Measurements from ENCODE around the gene SLC30A9.

SLC30A9 gene

DNA sequence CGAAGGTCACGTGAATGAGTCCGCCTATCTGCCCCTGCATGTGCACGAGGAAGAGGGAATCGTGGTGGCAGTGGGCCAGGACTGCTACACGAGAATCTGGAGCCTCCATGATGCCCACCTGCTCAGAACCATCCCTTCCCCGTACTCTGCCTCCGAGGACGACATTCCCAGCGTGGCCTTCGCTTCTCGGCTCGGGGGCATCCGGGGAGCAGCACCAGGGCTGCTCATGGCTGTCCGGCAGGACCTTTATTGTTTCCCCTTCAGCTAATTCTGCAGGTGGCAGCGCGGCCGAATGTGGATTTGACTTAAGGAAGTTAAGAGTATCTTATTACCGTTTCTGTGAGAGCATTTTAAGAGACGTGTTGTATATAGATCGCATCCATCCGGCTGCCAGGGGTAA is 7.6 kb upstream of the SLC30A9 start:
- no peak for DNase-seq (ENCODE audit: low read depth)
- TF ChIP-seq, protein P1, sequence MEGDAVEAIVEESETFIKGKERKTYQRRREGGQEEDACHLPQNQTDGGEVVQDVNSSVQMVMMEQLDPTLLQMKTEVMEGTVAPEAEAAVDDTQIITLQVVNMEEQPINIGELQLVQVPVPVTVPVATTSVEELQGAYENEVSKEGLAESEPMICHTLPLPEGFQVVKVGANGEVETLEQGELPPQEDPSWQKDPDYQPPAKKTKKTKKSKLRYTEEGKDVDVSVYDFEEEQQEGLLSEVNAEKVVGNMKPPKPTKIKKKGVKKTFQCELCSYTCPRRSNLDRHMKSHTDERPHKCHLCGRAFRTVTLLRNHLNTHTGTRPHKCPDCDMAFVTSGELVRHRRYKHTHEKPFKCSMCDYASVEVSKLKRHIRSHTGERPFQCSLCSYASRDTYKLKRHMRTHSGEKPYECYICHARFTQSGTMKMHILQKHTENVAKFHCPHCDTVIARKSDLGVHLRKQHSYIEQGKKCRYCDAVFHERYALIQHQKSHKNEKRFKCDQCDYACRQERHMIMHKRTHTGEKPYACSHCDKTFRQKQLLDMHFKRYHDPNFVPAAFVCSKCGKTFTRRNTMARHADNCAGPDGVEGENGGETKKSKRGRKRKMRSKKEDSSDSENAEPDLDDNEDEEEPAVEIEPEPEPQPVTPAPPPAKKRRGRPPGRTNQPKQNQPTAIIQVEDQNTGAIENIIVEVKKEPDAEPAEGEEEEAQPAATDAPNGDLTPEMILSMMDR (IDR thresholded peaks at IDR 0.05; ENCODE audit: insufficient read depth, low read depth, low read length, missing control alignments): no peak
- no peak overlapping the region for H3K4me3 ChIP-seq (ENCODE audit: low read length)

DNA sequence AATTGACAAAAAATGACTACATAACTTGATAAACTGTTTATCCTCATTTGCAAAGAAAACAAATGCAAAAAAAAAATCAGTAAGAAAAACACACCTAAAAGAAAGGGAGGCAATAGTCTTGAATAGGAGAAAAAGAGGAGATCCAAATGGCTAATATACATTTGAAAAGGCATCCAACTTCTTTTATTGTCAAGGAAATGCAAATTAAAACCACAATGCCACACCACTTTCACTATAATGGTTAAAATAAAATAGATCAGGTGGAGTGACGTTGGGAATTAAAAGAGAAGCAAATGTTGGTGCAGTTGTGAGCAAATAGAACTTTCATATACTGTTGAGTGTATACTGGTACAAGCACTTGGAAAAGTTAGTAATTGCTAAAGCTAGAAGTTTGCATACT is 5.2 kb upstream of the SLC30A9 start:
- TF ChIP-seq, protein P1 (IDR thresholded peaks at IDR 0.05; ENCODE audit: insufficient read depth, low read depth, low read length, missing control alignments): no peak

DNA sequence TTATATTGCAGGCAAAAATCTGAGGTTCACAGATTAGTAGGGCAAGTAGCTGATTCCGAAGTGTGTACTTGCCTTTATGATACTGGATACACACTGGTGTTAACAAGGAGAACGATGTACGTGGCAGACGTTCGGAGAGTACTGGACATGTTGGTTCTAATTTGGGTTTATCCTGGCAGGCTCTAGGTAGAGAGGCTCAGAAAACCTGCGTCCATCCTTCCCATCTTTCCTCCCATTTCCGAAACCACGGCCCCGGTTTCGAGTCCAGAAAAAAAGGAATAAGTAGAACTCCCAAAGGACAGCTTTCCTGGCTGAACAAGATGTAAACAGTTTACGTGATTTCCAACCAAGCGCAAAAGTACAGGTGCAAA is 351 bp upstream of the SLC30A9 start:
- DNase-seq (ENCODE audit: low read depth): no peak
- H3K4me3 ChIP-seq (ENCODE audit: low read length): peak overlapping the region; percentile 80
- TF ChIP-seq, protein P1 (IDR thresholded peaks at IDR 0.05; ENCODE audit: insufficient read depth, low read depth, low read length, missing control alignments): no peak

More for the DNA sequence above, 5.2 kb upstream of the SLC30A9 start:
- no peak for DNase-seq (ENCODE audit: low read depth)
- no peak overlapping the region for H3K4me3 ChIP-seq (ENCODE audit: low read length)

DNA sequence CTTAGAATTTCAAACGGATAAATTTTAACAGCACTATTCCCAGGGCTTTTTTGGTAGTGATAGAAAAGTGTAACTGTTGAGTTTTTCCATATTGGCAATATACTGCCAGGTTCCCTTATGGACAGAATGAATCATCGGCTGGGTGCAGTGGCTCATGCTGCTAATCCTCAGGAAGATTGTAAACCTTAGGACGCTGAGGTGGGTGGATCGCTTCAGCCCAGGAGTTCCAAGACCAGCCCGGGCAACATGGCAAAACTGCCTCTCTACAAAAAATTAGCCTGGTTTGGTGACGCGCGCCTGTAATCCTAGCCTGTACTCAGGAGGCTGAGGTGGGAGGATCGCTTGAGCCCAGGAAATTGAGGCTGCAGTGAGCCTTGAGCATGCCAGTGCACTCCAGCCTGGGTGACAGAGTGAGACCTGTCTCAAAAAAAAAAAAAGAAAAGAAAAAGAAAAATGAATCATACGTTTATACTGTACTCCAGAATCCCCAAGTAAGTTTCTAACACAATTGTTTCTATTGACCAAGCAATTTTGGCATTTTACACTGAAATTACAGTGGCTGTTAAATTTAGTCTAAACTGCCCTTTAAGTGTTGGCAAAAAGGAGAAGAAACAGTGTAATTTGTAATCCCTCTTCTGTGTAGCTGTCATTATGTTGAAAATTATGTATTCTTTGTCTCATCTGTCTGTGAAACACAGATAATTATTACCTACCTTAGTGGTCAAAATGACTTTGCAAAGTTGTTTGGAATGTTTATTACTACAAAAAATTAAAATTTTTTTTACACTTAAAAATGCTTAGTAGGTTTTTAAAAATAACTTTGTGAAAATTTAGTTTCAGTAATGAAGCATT is 1.8 kb downstream of the SLC30A9 start:
- H3K4me3 ChIP-seq (ENCODE audit: low read length): peak overlapping the region; percentile 80
- TF ChIP-seq, protein P1 (IDR thresholded peaks at IDR 0.05; ENCODE audit: insufficient read depth, low read depth, low read length, missing control alignments): no peak
- peak; percentile 82 for DNase-seq (ENCODE audit: low read depth)

DNA sequence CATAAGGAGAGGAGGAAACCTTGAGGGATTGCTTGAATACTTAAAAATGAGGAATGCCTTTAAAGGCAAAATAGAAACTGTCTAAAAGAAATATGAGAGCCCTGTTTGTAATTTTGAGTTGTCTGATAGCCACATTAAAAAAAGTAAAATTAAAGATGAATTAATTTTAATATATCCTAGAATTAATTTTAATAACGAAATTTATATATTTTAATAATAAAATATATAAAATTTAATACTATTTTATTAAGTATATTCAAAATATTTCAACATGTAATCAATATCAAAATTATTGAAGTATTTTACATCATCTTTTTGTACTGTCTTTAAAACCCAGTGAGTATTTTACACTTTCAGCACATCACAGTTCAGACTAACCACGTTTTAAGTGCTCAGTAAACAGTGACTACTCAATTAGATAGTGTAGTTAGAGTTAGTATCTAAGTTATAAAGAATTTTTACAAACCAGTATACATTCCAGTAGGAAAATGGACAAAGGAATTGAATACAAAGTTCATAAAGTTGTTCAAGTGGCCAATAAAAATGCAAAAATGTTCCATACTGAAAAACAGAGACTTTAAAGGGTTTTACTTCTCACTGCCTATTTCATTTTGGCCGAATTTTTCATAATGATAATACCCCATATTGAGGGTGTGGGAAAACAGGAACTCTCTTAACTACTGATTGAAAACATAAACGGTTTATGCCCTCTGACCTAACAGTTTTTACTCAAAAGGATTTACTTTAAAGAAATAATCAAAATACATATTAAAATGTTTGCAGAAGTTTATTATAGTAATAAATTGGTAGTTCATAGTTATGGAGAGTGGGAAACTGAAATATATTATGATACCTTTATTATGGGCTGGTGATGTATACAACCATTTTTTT is 2.9 kb downstream of the SLC30A9 start:
- DNase-seq (ENCODE audit: low read depth): no peak
- TF ChIP-seq, protein P1 (IDR thresholded peaks at IDR 0.05; ENCODE audit: insufficient read depth, low read depth, low read length, missing control alignments): no peak
- no peak overlapping the region for H3K4me3 ChIP-seq (ENCODE audit: low read length)

DNA sequence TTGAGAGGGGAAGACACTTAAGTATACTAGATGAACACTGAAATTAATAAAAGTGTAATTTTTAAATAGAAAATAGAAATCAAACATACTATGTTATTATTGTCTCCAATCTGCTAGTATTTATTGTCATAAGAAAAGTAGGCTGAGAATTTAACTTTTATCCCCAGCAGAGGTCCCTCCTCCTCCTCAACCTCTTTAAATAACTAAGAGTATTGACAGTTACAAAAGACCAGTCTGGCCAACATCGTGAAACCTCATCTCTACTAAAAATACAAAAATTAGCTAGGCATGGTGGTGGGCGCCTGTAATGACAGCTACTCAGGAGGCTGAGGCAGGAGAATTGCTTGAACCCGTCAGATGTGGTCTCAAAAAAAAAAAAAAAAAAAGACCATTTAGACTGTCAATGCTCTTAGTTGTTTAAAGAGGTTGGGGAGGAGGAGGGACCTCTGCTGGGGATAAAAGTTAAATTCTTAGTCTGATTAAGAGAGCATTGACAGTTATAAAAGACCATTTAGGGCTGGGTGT is 4.2 kb downstream of the SLC30A9 start:
- H3K4me3 ChIP-seq (ENCODE audit: low read length): no peak overlapping the region
- no peak for DNase-seq (ENCODE audit: low read depth)
- TF ChIP-seq, protein P1 (IDR thresholded peaks at IDR 0.05; ENCODE audit: insufficient read depth, low read depth, low read length, missing control alignments): no peak
